GM06990 (cell line): Measurements from ENCODE around the gene ARHGEF4.
"Not testable (repeated sequence)": the region's sequence is repeated elsewhere in the genome, so short reads cannot be mapped to it uniquely, and the experiment has no call there.

ENCODE experiments used
- DNase-seq: peaks from one replicate; pipeline ENCODE4 v3.0.0-alpha.2; 2011; ENCODE audit not compliant: insufficient read length; ENCODE audit errors: extremely low read depth
- H3K27me3 ChIP-seq: replicated peaks from 2 replicates; pipeline ENCODE4 v1.6.0; 2011; ENCODE audit warnings: low read length; ENCODE audit not compliant: control insufficient read depth, insufficient read depth
- H3K36me3 ChIP-seq: 2 replicates; pipeline ENCODE4 v1.5.1; 2011; ENCODE audit warnings: low read length; ENCODE audit not compliant: control insufficient read depth, insufficient read depth
- H3K4me3 ChIP-seq: replicated peaks from 2 replicates; pipeline ENCODE4 v1.5.1; 2011; ENCODE audit warnings: low read depth, mild to moderate bottlenecking, control low read depth, low read length
- TF ChIP-seq, protein P1 (sequence below): IDR thresholded peaks from 2 replicates; pipeline ENCODE4 v1.5.1; 2011; ENCODE audit warnings: low read length, control low read depth, mild to moderate bottlenecking, inconsistent platforms; ENCODE audit not compliant: insufficient read depth, poor library complexity, severe bottlenecking

ARHGEF4 gene

DNA sequence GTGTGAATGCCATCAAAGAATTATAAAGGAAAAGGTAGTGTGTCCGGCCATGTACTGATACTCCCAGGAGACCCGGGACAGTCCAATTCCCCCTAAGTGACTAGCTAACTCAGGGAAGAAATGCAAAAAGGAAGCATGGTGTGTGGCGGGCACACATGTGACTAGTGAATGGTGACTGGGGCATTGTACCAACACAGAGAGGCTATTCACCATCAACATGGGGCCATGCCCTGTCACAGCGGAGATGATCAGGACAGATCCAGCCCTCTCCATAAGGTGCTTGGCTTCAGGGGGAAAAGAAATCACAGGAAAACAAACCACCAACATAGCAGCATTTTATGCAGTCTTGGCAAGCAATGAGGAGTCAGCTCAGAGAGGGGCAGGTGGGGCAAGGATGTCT lies 222.2 kb downstream of the ARHGEF4 start:
- no peak for DNase-seq
- TF ChIP-seq, protein P1, sequence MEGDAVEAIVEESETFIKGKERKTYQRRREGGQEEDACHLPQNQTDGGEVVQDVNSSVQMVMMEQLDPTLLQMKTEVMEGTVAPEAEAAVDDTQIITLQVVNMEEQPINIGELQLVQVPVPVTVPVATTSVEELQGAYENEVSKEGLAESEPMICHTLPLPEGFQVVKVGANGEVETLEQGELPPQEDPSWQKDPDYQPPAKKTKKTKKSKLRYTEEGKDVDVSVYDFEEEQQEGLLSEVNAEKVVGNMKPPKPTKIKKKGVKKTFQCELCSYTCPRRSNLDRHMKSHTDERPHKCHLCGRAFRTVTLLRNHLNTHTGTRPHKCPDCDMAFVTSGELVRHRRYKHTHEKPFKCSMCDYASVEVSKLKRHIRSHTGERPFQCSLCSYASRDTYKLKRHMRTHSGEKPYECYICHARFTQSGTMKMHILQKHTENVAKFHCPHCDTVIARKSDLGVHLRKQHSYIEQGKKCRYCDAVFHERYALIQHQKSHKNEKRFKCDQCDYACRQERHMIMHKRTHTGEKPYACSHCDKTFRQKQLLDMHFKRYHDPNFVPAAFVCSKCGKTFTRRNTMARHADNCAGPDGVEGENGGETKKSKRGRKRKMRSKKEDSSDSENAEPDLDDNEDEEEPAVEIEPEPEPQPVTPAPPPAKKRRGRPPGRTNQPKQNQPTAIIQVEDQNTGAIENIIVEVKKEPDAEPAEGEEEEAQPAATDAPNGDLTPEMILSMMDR: no peak
- H3K4me3 ChIP-seq: no peak overlapping the region
- H3K27me3 ChIP-seq: no peaks in the 10 kb centered on the region
- H3K36me3 ChIP-seq: peaks cover 16% of the 10 kb centered on the region

GRCh38 chr2:131063501-131064283 lies 227.0 kb downstream of the ARHGEF4 start:
- DNase-seq: no peak
- H3K36me3 ChIP-seq: peaks cover 14% of the 10 kb centered on the region
- H3K27me3 ChIP-seq: no peaks in the 10 kb centered on the region
- TF ChIP-seq, protein P1: no peak
- no peak overlapping the region for H3K4me3 ChIP-seq

DNA sequence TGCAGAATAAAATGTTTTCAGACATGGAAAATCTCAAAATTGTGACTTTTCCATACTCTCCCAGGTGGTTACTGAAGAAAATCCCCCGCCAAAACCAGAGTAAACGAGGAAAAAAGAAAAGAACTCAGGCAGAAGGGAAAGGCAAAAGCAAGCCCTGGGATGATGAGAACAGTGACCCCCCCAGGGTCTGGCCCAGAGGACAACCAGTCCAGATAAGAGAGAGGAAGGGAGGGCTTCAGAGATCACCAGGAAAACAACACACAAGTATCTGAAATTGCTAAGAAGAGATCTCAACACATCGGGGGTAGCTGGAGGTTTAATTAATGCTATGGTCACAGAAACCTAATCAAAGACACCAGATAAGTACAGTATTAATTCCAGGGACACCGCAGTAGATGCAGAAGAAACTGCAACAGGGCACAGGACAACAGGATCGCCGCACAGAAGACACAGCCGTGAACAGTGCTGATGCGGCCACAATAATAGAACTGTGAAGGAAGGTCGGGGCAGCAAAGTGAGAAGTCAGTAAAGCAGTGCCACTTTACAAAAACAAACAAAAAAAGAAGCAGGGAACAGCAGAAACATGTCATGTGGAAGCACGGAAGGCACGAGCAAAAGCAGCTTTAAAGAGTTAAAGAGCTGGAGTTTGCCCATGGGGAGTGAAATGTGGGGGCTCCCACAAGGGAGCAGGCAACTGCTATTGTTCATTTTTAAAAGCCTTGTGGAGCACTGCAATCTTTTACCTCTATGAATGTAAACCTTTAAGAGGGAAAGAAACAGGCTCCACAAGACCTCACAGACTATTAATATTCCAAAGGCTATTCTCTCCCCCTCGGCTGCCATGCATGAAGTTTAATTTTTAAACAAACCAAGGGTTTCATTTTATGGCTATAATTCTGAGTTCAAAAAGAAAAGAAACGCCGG lies 228.1 kb downstream of the ARHGEF4 start:
- H3K36me3 ChIP-seq: peaks cover 13% of the 10 kb centered on the region
- TF ChIP-seq, protein P1: no peak
- no peak overlapping the region for H3K4me3 ChIP-seq

DNA sequence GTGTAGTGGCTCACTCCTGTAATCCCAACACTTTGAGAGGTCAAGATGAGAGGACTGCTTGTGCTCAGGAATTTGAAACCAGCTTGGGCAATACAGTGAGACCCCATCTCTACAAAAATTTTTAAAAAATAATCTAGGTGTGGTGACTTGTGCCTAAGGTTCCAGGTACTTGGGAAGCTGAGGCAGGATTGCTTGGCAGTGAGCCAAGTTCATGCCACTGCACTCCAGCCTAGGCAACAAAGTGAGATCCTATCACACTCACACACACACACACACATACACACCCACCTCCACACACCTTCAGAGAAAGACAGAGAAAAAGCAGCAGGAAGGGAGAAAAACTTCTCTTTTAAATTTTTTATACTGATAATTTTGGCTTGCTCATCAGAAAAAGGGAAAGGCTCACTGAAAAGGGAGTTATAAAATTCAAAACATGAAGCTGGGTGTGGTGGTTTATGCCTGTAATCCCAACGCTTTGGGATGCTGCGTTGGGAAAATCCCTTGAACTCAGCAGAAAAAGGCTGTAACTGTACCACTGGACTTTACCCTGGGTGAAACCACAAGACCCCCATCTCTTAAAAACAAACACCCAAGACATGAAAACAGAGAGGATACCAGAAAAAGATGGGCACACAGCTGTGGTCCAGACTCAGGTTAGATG lies 230.9 kb downstream of the ARHGEF4 start:
- DNase-seq: no peak
- Histone ChIP-seq H3K27me3 (no peaks in the 10 kb centered on the region), H3K4me3 (no peak overlapping the region), H3K36me3 (peaks cover 18% of the 10 kb centered on the region)
- TF ChIP-seq, protein P1: no peak

More for the DNA sequence above, 228.1 kb downstream of the ARHGEF4 start:
- DNase-seq: no peak
- no peaks in the 10 kb centered on the region for H3K27me3 ChIP-seq

GRCh38 chr2:131068172-131068571 lies 231.5 kb downstream of the ARHGEF4 start:
- H3K27me3 ChIP-seq: not testable (repeated sequence)

DNA sequence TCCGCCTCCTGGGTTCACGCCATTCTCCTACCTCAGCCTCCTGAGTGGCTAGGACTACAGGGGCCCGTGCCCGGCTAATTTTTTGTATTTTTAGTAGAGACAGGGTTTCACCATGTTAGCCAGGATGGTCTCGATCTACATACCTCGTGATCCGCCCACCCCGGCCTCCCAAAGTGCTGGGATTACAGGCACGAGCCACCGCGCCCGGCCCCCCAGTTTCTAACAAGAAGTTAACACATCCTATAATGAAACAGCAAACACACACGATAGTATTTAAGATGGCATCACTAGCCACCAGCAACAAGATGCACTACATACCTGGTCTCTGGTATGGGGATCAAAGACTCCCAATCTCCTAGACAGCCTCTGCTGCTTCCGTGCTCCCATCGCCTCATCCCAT lies 238.9 kb downstream of the ARHGEF4 start:
- not testable (repeated sequence) for H3K4me3 ChIP-seq, DNase-seq, H3K27me3 ChIP-seq
- H3K36me3 ChIP-seq: peaks cover 22% of the 10 kb centered on the region

More at GRCh38 chr2:131068172-131068571, 231.5 kb downstream of the ARHGEF4 start:
- H3K36me3 ChIP-seq: peaks cover 18% of the 10 kb centered on the region
- not testable (repeated sequence) for DNase-seq, H3K4me3 ChIP-seq
